Activated CD4-positive, CD25-positive, alpha-beta regulatory T cell treated with anti-CD3 and anti-CD28 coated beads, Interleukin-2, amount 50 U/mL, for 24 hours (primary cell): ENCODE data around the gene HMX2.

ENCODE experiments used
- ATAC-seq, 2 donors: fragments of 150-1000 bp; cut with Tn5 transposase; one replicate each; pipeline ENCODE4 v1.10.0; 2021; ENCODE audit warnings: mild to moderate bottlenecking in 1 of 2, moderate library complexity in 1 of 2

Gene HMX2, protein sequence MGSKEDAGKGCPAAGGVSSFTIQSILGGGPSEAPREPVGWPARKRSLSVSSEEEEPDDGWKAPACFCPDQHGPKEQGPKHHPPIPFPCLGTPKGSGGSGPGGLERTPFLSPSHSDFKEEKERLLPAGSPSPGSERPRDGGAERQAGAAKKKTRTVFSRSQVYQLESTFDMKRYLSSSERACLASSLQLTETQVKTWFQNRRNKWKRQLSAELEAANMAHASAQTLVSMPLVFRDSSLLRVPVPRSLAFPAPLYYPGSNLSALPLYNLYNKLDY

DNA sequence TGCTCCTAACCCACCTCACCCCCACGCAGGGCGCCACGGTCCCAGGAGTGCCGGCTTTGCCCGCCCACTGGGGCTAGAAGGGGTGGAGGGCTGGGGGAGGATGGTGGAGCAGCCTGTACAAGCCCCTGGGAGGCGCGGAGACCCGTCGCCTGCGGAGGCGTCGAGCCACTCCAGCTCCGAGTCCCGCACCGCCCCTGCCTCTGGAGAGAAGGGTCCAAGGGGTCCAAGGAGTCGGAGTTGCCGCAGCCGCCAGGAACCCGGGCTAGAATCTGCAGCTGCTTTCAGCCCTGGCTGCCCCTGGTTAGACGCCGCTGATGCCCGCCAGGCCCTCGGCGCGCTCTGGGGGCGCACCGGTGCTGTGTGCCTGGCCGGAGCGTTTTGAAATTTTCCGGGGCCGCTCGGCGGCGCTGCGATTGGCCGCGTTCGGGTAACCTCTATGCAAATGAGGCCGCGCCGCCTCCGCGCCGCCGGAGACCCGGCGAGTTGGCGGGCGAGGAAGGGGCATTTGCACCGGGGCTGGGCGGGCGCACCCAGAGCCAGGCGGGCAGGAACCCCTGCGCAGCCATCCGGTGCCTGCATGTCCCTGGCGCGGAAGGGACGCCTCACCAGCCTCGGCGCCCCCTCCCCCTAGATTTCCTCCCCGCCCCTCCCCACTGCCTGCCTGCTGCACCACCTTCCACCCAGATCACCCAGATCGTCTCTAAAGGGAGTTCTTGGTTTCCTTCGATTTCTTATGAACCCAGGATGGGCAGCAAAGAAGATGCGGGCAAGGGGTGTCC is at the start of gene HMX2:
TSS of gene HMX2 (plus strand) at position 502 of the 779 bp plus-strand sequence. CDS start at position 745, 243 bp downstream.
- ATAC-seq, result peak; percentile 25 to 32

DNA sequence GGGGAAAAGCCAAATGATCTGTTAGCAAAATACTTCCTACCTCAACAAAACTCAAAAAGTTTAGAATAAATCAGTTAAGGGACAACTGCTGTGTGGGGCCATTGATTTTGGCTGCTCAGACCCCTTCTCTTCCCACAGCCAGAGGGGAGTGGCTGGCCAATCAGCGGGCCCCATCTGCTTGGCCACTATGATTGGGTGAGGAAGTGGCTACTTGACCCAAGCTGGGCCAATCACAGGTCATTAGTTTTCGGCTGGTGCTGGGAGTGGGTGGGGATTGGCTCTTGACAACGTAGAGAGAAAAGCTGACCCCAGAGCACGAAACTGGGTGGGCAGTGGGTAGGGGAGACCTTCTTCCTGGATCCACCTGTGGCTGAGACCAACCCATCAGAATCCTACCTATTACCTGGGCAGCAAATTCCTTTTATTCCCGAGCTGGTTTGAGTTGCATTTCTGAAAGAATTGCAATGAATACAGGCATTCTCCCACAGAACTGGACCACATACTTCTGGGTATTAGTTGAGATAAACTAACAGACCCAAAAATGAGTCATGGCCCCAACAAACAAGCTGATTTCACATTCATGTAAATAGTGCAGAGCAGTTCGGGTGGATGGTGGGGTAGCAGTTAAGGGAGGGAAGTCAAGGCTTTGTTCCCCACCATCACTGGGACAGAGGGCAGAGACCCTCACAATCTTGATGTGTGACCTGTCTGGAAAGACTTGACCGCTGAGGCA is 47.7 kb upstream of the HMX2 start:
- ATAC-seq, result no peak

- ATAC-seq, result no peak
Observed at GRCh38 chr10:123101872-123102271, 46.1 kb upstream of the HMX2 start.

DNA sequence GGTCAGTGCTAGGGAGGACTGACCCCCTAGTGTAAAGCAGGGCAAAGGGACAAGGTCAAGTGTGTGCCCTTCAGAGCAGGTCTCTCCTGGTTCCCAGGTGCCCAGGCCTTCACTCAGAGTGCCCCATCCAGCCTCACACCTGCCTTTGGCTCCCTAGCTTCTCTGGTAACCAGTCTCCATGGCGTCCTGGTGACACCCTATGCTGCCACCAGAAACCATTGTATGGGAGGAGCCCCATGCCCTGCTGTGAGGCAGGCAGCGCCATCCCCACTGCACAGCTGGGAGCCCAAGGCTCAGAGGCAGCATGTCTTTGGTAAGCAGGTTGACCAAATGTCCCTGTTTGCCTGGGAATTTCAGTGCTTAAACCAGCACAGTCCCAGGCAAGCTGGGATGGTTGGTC is 45.3 kb upstream of the HMX2 start:
- no peak for ATAC-seq

DNA sequence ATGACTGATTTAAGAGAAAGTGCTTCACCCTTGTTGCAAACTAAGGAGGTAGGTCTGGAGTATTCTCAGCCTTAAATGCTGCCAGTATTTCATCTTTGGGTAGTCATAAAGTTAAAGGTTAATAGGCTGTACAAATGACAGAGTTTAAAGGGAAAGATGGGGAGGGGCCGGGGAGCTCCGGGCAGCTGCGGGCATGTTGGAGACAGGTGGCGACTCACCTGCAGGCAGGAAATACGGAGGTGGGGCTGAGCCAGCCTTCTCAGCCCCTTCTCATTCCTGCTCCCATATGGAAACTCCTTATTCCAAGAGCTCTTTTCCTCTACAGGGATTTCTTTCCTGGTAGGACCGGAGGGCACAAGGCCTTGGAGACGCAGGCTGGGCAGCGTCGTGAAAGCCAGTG is 44.0 kb upstream of the HMX2 start:
- ATAC-seq, result no peak

GRCh38 chr10:123109466-123109865 is 38.5 kb upstream of the HMX2 start:
- ATAC-seq, result no peak

- ATAC-seq, result no peak
Observed at GRCh38 chr10:123117644-123118417, 30.1 kb upstream of the HMX2 start.

DNA sequence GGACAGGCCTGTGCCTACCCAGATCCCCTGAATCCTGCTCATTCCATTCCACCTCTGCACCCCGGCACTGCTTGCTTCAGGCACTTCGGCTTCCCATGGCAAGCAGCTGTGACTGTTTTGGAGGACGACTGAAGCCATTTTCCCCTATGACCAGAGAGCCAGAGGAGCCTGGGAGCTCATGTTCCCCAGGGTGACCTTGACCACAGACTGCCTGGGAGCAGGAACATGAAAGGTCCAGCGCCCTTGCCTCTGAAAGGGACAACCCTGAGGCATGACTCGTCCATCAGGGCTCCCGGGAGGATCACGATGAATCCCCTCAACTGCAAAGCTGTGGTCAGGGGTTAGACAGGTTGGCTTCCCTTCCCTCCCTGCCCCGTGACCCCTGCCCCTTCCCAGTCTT is 28.9 kb upstream of the HMX2 start:
- no peak for ATAC-seq

GRCh38 chr10:123126246-123126645 is 21.7 kb upstream of the HMX2 start:
- no peak for ATAC-seq

DNA sequence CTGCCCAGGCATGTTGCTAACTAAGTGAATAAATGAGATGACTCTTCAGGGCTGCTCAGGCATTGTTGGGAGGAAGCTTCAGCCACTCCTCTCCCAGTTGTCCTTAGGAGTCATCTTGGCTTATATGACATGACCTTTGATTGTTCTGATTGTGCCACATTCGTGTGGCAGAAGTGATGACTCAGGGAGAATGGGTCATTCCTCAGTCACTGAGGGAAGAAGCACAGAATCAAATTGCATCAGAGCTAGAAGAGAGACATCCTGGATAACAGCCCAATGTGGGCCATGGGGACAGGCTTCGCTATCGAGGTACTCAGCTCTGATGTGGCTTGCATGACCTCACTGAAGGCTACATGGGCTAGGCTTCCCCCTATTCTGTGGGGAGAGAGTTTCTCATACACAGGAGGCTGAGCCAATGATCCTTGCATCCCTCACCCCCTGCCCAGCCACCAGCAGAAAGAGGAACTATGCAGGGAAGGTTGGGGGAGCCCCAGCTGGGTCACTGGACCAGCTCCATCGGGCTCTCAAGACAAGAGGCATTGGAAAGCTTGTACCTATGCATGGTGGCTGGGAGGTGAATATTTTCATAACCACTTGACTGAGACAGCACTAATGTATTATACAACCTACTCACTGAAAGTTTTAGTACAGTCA is 18.2 kb upstream of the HMX2 start:
- ATAC-seq, result no peak

DNA sequence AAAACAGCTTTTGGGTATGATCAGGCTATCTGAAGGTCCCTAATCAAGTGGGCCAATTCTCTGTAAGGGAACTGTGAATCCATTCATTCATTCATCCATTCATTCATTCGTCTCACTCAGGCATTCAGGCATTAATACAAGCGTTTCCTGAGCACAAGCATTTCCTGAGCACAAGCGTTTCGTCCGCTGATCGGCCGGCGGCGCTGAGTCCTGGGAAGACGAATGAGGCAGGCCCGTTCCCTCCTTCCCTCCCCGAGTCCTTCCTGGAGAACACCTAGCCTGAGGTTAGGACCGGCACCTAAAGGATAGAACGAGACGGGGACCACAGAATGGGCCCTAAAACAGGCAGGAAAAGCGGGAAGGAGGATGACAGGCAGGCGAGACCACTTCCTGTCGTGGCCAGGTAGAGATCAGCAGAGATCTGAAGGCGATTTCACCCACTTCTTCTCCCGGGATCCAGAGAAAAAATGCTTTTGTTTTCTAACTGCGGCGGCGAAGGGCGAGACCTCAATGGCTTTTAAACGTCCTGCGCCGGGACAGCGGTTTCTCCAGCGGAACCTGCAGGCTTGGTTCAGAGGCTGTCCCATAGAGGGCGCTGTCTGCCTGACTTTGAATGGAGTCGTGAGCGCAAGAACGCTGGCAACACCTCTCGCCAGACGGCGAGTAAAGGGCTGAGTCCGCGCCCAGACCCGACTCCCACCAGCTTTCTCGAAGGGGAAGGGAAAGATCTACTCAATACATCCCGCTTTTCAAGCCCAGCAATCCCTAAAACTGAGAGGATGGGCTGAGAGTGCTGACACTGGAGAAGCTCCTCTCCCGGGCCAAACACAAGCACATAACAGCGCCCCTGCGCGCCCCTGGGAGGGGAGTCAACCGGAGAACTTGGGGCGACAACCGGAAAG is 15.1 kb upstream of the HMX2 start:
- ATAC-seq, result peak; percentile 73 to 74

DNA sequence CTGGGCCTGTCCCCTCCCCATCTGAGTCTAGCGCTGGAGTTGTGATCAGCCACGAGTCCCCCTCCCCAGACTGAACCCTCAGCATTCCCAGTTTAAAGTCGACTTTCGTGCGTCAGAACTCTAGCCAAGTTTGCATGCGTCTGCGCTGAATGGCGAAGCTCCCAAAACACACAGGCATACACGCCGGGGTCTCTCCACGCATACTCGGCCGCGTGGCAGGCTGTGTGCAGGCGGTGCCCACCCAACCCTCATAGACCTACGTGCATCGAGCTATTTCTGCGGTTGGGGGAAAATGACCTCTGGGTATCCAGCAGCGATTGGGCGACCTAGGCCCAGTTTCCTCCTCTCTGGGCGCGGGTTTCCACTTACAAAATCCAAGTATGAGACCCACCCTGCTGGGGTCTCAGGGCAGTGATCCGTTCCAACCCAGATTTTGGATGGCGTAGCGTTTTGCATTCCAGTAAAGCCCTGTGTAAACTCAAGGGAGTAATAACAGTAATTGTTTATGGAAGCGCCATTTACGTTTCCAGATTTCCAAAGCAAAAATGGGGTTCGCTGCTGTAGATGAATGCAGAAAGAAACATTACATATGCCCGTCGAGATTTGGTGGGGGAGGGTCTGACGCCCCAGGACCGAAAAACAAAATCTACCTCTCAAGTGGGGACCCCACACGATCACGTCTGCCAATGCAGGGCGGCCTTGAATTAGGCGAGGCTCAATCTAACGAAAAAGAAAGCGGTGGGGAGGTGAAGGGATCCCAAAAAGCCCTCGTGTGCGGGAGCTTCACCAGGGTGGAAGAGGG is 14.2 kb upstream of the HMX2 start:
- no peak for ATAC-seq

GRCh38 chr10:123134343-123134914 is 13.5 kb upstream of the HMX2 start:
- ATAC-seq, result no peak

DNA sequence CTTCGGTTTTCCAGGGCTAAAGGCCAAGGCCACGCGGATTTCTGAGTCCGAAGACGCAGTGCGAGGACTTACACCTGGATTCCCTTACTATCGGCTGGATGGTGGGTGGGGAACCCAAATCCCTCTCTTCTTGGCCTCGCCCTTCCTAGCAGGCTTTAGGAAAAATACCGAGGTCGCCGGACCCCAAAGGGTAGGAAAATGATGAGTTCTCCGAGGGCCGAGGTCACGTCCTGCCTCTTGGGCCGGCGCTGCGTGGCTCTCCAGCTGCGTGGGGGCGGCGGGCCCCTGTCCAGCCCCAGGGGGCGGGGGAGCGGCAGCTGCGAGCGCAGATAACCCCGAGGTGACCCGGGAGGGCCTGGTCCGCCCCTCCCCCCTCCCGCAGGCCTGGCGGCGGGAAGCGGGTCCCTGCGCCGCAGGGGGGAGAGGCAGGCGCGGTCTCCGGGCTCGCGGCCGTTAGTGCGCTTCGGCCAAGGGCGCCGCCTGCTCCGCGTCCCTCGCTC is 13.0 kb upstream of the HMX2 start:
- ATAC-seq, result no peak

DNA sequence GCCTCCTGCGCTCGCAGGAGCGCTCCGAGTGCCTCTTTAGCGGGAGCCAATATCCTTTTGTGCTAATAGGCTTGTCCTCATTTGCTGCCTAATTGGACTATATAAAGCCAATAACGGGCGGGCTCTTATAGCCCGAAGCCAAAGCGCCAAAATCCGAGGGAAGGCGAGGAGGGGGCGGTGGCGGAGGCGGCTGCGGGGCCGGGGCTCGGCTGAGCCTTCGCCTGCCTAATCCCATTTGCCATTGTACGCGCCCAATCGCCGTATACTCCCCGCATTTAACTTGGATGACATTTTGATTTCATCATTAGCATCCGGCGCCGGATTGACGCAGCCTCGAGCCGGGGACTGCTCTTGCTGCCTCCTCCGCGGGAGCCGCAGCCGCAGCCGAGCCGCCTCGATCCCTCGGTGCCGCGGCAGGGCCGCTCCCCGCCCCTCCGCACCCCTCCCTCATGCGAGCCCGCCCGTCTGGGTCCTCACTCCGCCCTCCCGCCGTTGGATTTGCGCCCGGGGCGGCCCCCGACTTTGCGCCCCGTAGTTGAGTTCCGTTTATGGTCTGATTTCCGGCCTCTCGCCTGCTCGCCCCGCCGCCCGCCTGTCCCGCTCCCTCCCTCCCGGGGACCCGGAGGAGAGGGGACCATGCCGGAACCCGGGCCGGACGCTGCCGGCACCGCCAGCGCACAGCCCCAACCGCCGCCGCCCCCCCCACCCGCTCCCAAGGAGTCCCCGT is 12.4 kb upstream of the HMX2 start, which contains the start of gene HMX3:
TSS of gene HMX3 (plus strand) at position 556 of the 727 bp plus-strand sequence. CDS start at position 637, 81 bp downstream.
- peak; percentile 25 for ATAC-seq

DNA sequence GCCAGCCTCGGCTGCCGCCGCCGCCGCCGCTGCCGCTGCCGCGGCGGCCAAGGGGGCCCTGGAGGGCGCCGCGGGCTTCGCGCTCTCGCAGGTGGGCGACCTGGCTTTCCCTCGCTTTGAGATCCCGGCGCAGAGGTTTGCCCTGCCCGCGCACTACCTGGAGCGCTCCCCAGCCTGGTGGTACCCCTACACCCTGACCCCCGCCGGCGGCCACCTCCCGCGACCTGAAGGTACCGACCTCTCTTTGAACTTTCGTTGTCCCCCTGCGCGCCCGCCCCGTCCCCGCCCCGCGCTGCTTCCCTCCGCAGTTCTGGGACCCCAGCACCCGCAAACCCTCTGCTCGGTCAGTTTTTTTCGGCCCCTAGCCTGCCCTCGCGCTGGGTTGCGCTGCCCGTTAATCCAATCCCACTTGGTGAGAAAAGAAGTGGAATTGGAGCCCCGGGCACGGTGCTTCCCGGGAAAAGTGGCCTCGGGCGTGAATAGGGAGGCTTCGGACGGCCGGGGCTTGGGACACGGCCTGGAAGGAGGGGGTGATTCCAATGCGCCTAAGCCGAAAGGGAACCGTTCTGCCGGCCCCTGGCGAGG is 11.6 kb upstream of the HMX2 start:
- no peak for ATAC-seq

DNA sequence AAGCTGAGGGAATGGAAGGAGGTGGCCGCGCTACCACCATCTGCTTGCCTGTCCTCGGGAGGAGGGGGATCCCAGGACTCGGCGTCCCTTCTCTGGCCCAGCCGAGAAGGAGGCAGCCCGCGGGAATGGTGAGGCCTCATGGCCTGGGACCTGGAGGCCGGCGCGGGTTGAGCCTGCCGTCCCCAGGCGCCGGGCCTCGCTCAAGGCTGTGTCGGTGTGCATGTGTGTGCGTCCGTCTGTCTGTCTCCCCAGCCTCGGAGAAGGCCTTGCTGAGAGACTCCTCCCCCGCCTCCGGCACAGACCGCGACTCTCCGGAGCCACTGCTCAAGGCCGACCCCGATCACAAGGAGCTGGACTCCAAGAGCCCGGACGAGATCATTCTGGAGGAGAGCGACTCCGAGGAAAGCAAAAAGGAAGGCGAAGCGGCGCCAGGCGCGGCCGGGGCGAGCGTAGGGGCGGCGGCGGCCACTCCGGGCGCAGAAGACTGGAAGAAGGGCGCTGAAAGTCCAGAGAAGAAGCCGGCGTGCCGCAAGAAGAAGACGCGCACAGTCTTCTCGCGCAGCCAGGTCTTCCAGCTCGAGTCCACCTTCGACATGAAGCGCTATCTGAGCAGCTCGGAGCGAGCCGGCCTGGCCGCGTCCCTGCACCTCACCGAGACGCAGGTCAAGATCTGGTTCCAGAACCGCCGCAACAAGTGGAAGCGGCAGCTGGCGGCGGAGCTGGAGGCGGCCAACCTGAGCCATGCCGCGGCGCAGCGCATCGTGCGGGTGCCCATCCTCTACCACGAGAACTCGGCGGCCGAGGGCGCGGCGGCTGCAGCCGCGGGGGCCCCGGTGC is 10.9 kb upstream of the HMX2 start:
- peak in 1 of 2 donors; percentile 17 for ATAC-seq

DNA sequence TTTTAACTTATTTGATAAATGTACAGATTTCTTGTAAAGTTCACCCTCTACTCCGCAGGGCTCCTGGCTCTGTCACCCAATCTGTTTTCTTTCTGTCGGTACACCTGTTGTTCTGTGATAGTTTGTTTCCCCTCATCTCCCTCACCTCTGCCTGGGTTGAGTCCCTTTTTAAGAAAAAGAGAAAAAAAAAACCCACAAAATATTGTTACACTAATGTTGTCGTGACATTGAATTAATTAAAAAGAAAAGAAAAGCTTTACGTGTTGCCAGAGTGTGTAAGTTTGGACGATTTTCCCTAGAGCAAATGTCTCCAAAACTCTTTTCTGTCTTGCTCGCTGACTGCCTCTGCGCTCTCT is 8.8 kb upstream of the HMX2 start:
- ATAC-seq, result no peak
